Midbrain (tissue), 1 donor: ENCODE measurements around the gene EBI3.
"Not testable (repeated sequence)": the region's sequence is repeated elsewhere in the genome, so short reads cannot be mapped to it uniquely, and the experiment has no call there.

Experiments used
- DNase-seq: peaks from one replicate; lab custom pipeline; 2025; lab: John Stamatoyannopoulos, UW

Gene EBI3

GRCh38 chr19:4200940-4201542 is 28.3 kb upstream of the EBI3 start:
- DNase-seq: no peak

GRCh38 chr19:4201798-4202197 is 27.5 kb upstream of the EBI3 start:
- DNase-seq: no peak

- DNase-seq: no peak
Observed at GRCh38 chr19:4206818-4207484, 22.4 kb upstream of the EBI3 start.

GRCh38 chr19:4208385-4209094 is 20.8 kb upstream of the EBI3 start:
- DNase-seq: no peak

- DNase-seq: no peak
Observed at GRCh38 chr19:4210166-4210731, 19.1 kb upstream of the EBI3 start.

- DNase-seq: no peak
Observed at GRCh38 chr19:4213116-4213515, 16.2 kb upstream of the EBI3 start.

- DNase-seq: no peak
Observed at GRCh38 chr19:4215807-4216206, 13.5 kb upstream of the EBI3 start.

- DNase-seq: no peak
Observed at GRCh38 chr19:4216846-4217245, 12.5 kb upstream of the EBI3 start.

GRCh38 chr19:4217429-4218264 is 11.7 kb upstream of the EBI3 start:
- DNase-seq: no peak

GRCh38 chr19:4218523-4218922 is 10.8 kb upstream of the EBI3 start:
- DNase-seq: not testable (repeated sequence)

GRCh38 chr19:4220188-4220587 is 9.1 kb upstream of the EBI3 start:
- DNase-seq: no peak

- DNase-seq: peak; percentile 41
Observed at GRCh38 chr19:4224470-4224869, 4.9 kb upstream of the EBI3 start.

GRCh38 chr19:4225885-4226284 is 3.4 kb upstream of the EBI3 start:
- DNase-seq: no peak

- no peak for DNase-seq
Observed at GRCh38 chr19:4227771-4228170, 1.6 kb upstream of the EBI3 start.

GRCh38 chr19:4228765-4229178 is 551 bp upstream of the EBI3 start:
- no peak for DNase-seq

GRCh38 chr19:4230237-4230636 is 914 bp downstream of the EBI3 start:
- DNase-seq: not testable (repeated sequence)

GRCh38 chr19:4231521-4231920 is 2.2 kb downstream of the EBI3 start:
- DNase-seq: not testable (repeated sequence)

GRCh38 chr19:4232139-4232538 is 2.8 kb downstream of the EBI3 start:
- not testable (repeated sequence) for DNase-seq

GRCh38 chr19:4232614-4233281 is 3.4 kb downstream of the EBI3 start:
- DNase-seq: no peak

- no peak for DNase-seq
Observed at GRCh38 chr19:4233282-4233853, 4.0 kb downstream of the EBI3 start.
